ENCODE measurements around the gene OPRM1. TPM values are rescaled to one million over a fixed set of nuclear protein-coding genes. Genes with fewer than 3 reads are reported as not detected.
"Not testable (repeated sequence)": the region's sequence is repeated elsewhere in the genome, so short reads cannot be mapped to it uniquely, and the experiment has no call there.

Gene OPRM1
- total RNA-seq, 1 donor from 2014 or later: not detected

GRCh38 chr6:154179434-154179833 lies 140.4 kb downstream of the OPRM1 start:
- Histone ChIP-seq H3K36me3 (ENCODE audit: control insufficient read depth, insufficient read depth, low read length) (no peaks in the 10 kb centered on the region), H3K27me3 (ENCODE audit: control insufficient read depth, insufficient read depth, low read length) (no peaks in the 10 kb centered on the region), H3K4me3 (ENCODE audit: low read depth, low read length) (no peak overlapping the region)
- no peak for TF ChIP-seq CTCF (IDR thresholded peaks at IDR 0.05; ENCODE audit: insufficient read depth, low read length, poor library complexity, severe bottlenecking)
- no peak for DNase-seq (ENCODE audit: low read depth)

DNA sequence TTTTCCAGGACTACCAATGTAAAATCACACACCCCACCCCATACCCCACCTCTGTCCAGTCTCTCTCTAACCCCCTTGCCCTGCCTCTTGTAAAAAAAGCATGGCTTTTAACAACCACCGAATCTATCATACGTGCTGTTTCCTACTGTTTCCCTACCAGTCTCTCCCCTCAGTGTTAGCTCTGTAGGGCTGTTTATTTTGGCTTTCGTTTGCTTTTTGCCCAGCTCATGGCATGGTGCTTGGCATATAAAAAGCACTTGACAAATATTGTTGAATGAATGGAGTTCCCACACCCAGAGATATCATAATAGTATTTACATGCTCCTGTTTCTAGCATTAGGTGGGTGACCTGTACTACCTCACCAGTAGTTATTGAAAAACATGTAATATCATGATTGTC lies 148.2 kb downstream of the OPRM1 start:
- no peak for TF ChIP-seq CTCF (IDR thresholded peaks at IDR 0.05; ENCODE audit: insufficient read depth, low read length, poor library complexity, severe bottlenecking)
- no peak for DNase-seq (ENCODE audit: low read depth)
- H3K4me3 ChIP-seq (ENCODE audit: low read depth, low read length): no peak overlapping the region
- H3K36me3 ChIP-seq (ENCODE audit: control insufficient read depth, insufficient read depth, low read length): no peaks in the 10 kb centered on the region
- no peaks in the 10 kb centered on the region for H3K27me3 ChIP-seq (ENCODE audit: control insufficient read depth, insufficient read depth, low read length)

GRCh38 chr6:154187714-154188113 lies 148.7 kb downstream of the OPRM1 start:
- DNase-seq (ENCODE audit: low read depth): no peak
- H3K36me3 ChIP-seq (ENCODE audit: control insufficient read depth, insufficient read depth, low read length): no peaks in the 10 kb centered on the region
- no peaks in the 10 kb centered on the region for H3K27me3 ChIP-seq (ENCODE audit: control insufficient read depth, insufficient read depth, low read length)
- no peak overlapping the region for H3K4me3 ChIP-seq (ENCODE audit: low read depth, low read length)
- no peak for TF ChIP-seq CTCF (IDR thresholded peaks at IDR 0.05; ENCODE audit: insufficient read depth, low read length, poor library complexity, severe bottlenecking)

DNA sequence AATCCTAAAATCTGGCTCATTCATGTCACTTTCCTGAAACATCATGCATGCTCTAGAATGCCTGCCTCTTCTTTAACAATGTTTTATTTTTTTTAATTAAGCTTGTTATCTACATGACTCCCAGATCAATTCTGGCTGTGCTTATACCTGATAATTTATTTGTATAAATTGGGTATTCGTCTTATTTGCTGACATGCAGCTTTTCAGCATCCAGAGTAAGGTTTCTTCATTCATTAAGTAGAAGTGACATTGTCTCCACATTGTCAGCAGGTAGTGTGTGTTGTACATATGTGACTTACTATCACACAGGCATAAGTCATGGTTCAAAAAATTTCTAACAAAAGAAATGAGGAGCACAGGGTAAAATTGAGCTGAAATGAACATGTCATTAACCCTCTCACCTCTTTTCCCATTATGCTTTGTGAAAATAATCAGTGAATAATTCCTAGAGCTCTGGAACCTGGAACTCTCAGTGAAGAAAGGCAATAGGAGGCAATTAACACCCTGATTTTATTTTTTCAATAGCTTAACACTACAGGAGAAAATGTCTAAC lies 157.4 kb downstream of the OPRM1 start:
- H3K36me3 ChIP-seq (ENCODE audit: control insufficient read depth, insufficient read depth, low read length): no peaks in the 10 kb centered on the region
- TF ChIP-seq CTCF (IDR thresholded peaks at IDR 0.05; ENCODE audit: insufficient read depth, low read length, poor library complexity, severe bottlenecking): no peak
- DNase-seq (ENCODE audit: low read depth): no peak
- H3K4me3 ChIP-seq (ENCODE audit: low read depth, low read length): no peak overlapping the region
- no peaks in the 10 kb centered on the region for H3K27me3 ChIP-seq (ENCODE audit: control insufficient read depth, insufficient read depth, low read length)

GRCh38 chr6:154197196-154197860 lies 158.3 kb downstream of the OPRM1 start:
- no peak for DNase-seq (ENCODE audit: low read depth)
- Histone ChIP-seq H3K4me3 (ENCODE audit: low read depth, low read length) (no peak overlapping the region), H3K36me3 (ENCODE audit: control insufficient read depth, insufficient read depth, low read length) (no peaks in the 10 kb centered on the region), H3K27me3 (ENCODE audit: control insufficient read depth, insufficient read depth, low read length) (no peaks in the 10 kb centered on the region)
- no peak for TF ChIP-seq CTCF (IDR thresholded peaks at IDR 0.05; ENCODE audit: insufficient read depth, low read length, poor library complexity, severe bottlenecking)

- H3K27me3 ChIP-seq (ENCODE audit: control insufficient read depth, insufficient read depth, low read length); H3K36me3 ChIP-seq (ENCODE audit: control insufficient read depth, insufficient read depth, low read length); DNase-seq (ENCODE audit: low read depth); H3K4me3 ChIP-seq (ENCODE audit: low read depth, low read length): not testable (repeated sequence)
These were observed 162.6 kb downstream of the OPRM1 start for GRCh38 chr6:154201688-154202087.

Data from kidney epithelial cell (primary cell).